Measurements from ENCODE around the gene WNT3.

GRCh38 chr17:46866747-46867146 lies 48.3 kb upstream of the WNT3 start:
- TF ChIP-seq BHLHE40 (IDR thresholded peaks at IDR 0.05; ENCODE audit: borderline replicate concordance) (no peak), SUZ12 (IDR thresholded peaks at IDR 0.05) (no peak), CTBP1 (IDR thresholded peaks at IDR 0.05; ENCODE audit: borderline replicate concordance) (no peak)

Measured in HEK293T (cell line).